ENCODE data around the gene FLYWCH2. TPM values are rescaled to one million over a fixed set of nuclear protein-coding genes. Genes with fewer than 3 reads are reported as not detected.
"Not testable (repeated sequence)": the region's sequence is repeated elsewhere in the genome, so short reads cannot be mapped to it uniquely, and the experiment has no call there.

The FLYWCH2 gene
- total RNA-seq, 1 donor from 2014 or later: 27.9 TPM

DNA sequence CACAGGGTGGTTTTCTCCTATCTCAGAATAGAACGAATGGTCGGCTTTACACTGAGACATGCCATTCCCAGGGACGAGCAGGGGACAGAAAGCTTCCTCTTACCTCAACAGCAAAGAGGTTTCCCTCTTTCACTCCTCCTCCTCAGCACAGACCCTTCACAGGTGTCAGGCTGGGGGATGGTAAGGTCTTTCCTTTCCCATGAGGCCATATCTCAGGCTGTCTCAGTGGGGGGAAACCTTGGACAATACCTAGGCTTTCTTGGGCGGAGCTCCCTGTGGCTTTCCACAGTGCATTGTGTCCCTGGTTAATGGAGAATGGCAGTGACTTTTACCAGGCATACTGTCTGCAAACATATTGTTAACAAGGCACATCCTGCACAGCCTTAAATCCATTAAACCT is 45.1 kb downstream of the FLYWCH2 start:
- ATAC-seq (ENCODE audit: poor library complexity); intact Hi-C loops (cut with DNase I); DNase-seq: not testable (repeated sequence)

DNA sequence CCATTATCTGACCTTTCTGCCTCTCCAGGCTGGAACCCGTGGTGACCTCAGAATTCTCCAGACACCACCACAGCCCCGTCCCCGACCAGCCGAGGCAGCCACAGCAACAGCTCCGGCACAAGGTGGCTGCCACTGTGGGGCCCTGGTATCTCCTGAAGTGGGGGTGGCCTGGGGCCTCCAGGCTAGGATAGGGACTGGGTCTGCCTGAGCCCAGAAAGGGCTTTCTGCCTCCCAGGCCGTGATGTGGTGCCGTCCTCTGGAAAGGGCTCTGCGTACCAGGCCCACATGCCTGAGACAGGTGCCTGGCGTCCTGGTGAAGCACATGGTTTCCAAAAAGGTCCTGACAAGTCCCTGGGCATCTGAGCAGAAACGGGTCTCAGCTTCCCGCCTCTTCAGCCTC is 45.8 kb downstream of the FLYWCH2 start:
- no peak for DNase-seq
- no peak for ATAC-seq (ENCODE audit: poor library complexity)
- intact Hi-C loops (cut with DNase I): no loop called here

DNA sequence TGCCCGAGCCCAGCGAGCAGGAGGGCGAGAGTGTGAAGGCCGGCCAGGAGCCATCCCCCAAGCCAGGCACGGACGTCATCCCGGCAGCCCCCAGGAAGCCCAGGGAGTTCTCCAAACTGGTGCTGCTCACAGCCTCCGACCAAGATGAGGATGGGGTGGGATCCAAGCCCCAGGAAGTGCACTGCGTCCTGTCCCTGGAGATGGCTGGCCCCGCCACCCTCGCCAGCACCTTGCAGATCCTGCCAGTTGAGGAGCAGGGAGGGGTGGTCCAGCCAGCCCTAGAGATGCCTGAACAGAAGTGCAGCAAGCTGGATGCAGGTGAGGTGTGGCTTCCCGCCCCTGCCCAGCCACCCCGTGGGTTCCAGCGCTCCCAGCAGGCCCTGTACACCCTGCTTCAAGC is 46.7 kb downstream of the FLYWCH2 start:
- ATAC-seq (ENCODE audit: poor library complexity) (no peak), DNase-seq (no peak)
- intact Hi-C loops (cut with DNase I): no loop called here

DNA sequence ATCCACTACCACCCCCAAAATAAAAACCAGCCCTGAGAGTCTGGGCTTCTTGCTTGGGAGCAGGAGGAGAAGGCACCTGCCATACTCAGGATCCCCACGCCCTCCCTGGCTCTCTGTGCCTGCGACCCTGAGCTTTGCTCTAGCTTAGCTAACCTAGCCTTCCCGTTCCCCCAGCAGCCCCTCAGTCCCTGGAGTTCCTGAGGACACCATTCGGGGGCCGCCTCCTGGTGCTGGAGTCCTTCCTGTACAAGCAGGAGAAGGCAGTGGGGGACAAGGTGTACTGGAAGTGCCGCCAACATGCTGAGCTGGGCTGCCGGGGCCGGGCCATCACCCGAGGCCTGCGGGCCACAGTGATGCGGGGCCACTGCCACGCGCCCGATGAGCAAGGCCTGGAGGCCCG is 47.2 kb downstream of the FLYWCH2 start:
- intact Hi-C loops (cut with DNase I): no loop called here
- ATAC-seq (ENCODE audit: poor library complexity) (no peak), DNase-seq (no peak)

DNA sequence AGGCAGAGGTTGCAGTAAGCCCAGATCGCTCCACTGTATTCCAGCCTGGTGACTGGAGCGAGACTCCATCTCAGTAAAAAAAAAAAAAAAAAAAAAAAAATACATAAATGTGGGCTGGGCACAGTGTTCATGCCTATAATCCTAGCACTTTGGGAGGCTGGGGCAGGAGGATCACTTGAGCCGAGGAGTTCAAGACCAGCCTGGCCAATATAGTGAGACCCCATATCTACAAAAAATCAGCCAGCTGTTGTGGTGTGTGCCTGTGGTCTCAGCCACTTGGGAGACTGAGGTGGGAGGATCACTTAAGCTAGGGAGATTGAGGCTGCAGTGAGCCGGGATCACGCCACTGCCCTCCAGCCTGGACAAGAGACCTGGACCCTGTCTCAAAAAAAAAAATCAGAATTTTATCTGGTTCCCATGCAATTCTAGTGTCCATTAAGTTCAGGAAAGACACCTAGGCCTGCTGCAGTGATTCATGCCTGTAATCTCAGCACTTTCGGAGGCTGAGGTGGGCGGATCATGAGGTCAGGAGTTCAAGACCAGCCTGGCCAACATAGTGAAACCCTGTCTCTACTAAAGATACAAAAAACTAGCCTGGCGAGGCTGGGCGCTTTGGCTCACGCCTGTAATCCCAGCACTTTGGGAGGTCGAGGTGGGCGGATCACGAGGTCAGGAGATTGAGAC is 48.4 kb downstream of the FLYWCH2 start:
- intact Hi-C loops (cut with DNase I); DNase-seq; ATAC-seq (ENCODE audit: poor library complexity): not testable (repeated sequence)

DNA sequence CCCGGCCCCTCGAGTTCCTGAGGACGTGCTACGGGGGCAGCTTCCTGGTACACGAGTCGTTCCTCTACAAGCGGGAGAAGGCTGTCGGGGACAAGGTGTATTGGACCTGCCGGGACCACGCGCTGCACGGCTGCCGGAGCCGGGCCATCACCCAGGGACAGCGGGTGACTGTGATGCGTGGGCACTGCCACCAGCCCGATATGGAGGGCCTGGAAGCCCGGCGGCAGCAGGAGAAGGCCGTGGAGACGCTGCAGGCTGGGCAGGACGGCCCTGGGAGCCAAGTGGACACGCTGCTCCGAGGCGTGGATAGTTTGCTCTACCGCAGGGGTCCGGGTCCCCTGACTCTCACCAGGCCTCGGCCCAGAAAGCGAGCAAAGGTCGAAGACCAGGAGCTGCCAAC is 50.1 kb downstream of the FLYWCH2 start:
- DNase-seq (no peak), ATAC-seq (ENCODE audit: poor library complexity) (no peak)
- intact Hi-C loops (cut with DNase I): no loop called here

DNA sequence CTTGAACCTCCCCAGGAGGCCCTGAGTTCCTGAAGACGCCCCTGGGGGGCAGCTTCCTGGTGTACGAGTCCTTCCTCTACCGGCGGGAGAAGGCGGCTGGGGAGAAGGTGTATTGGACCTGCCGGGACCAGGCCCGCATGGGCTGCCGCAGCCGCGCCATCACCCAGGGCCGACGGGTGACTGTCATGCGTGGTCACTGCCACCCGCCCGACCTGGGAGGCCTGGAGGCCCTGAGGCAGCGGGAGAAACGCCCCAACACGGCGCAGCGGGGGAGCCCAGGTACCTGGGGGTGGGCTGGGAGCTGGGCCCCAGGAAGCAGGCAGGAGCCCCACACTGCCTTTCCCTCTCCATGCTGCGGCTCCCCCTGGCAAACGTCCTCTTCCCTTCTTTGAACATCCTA is 50.7 kb downstream of the FLYWCH2 start:
- no peak for DNase-seq
- intact Hi-C loops (cut with DNase I): no loop called here
- no peak for ATAC-seq (ENCODE audit: poor library complexity)

DNA sequence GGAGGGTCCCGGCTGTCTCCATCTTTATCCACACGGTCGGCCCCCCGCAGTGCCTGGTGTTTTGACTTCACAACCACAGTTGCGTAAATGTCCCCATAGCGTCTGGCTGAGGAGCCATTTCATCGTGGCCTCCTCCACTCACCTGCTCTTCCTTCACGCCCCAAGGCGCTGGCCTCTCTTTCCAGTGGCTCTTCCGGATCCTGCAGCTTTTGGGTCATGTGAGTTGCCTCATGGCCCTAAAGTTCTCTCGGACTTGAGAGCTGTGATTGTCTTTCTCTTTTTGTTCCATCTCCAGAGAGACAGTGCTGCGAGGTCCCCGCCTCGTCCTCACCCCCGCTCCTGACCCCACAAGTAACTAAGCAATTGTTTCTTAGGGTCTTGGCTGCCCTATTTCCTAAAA is 51.4 kb downstream of the FLYWCH2 start:
- DNase-seq (no peak), ATAC-seq (ENCODE audit: poor library complexity) (no peak)
- intact Hi-C loops (cut with DNase I): no loop called here

DNA sequence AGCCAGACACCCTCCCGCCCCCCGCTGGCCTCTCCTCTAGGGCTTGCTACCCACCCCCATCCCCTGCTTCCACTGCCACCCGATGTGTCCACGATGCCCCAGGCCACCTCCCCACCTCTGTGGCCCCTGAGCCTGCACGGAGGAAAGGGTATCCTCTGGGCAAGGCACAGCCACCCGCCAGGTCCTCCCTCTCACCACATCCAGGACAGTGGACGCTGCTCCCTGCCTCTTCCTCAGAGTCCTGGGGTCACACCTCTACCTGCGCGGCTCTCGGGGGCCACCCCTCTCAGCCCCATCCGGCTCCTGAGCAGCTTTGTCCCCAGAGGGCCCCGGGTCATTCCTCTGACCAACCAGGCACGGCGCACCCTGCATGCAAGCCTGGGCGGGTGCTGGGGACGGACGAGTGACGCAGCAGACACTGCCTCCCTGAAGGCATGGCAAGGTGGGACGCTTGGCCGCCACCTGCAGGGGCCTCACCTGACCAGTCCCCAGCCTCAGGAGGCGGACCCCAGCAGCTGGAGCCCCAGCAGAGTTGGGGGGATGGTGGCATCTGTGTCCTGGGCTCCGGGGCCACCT is 53.5 kb downstream of the FLYWCH2 start:
- no peak for ATAC-seq (ENCODE audit: poor library complexity)
- intact Hi-C loops (cut with DNase I): no loop called here
- no peak for DNase-seq

DNA sequence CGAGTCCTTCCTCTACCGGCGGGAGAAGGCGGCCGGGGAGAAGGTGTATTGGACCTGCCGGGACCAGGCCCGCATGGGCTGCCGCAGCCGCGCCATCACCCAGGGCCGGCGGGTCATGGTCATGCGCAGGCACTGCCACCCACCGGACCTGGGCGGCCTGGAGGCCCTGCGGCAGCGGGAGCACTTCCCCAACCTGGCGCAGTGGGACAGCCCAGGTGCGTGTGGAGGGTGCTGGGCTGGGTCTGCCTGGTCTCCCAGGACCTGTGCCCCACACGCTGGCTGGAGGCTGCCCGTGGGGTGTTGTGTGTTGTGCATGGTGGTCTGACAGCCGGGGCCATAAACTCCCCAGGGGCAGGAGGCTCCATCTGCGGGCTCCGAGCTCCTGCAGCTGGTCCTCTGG is 54.2 kb downstream of the FLYWCH2 start:
- intact Hi-C loops (cut with DNase I): no loop called here
- ATAC-seq (ENCODE audit: poor library complexity) (no peak), DNase-seq (no peak)

DNA sequence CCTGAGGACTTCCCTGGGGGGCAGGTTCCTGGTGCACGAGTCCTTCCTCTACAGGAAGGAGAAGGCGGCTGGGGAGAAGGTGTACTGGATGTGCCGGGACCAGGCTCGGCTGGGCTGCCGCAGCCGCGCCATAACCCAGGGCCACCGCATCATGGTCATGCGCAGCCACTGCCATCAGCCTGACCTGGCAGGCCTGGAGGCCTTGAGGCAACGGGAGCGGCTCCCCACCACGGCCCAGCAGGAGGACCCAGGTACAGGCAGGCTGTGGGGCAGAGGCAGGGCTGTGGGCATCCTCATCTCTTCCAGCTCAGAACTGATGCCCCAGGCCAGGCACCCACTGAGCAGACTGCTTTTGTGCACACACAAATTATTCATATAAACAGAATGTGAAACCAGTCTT is 55.2 kb downstream of the FLYWCH2 start:
- intact Hi-C loops (cut with DNase I): no loop called here
- ATAC-seq (ENCODE audit: poor library complexity) (no peak), DNase-seq (no peak)

DNA sequence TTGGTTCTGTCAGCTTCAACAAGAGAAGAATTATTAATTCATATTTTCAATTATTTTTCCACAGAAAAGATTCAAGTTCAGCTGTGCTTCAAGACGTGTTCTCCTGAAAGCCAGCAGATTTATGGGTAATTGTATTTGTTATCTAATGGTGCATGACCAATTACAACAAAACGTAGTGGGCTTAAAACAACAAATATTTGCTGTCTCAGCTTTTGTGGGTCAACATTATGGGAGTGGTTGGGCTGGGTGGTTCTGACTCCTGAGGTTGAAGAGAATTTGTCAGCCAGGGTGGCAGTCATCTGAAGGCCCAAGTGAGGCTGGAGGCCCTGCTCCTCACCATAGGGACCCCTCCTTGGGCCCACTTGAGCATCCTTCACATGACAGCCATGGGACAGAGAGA is 57.0 kb downstream of the FLYWCH2 start:
- DNase-seq (no peak), ATAC-seq (ENCODE audit: poor library complexity) (no peak)
- intact Hi-C loops (cut with DNase I): no loop called here

DNA sequence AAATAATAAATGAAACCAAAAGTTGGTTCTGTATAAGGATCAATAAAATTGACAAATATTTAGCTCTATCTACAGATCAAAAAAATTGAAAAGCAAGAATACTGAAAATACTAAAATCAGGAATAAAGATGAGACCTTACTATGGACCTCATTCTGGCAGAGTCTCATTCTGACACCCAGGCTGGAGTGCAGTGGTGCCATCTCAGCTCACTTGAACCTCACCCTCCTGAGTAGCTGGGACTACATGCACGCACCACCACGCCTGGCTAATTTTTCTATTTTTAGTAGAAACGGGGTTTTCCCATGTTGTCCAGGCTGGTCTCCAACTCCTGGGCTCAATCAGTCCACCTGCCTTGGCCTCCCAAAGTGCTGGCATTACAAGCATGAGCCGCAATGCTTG is 59.0 kb downstream of the FLYWCH2 start:
- intact Hi-C loops (cut with DNase I): no loop called here
- DNase-seq (no peak), ATAC-seq (ENCODE audit: poor library complexity) (no peak)

DNA sequence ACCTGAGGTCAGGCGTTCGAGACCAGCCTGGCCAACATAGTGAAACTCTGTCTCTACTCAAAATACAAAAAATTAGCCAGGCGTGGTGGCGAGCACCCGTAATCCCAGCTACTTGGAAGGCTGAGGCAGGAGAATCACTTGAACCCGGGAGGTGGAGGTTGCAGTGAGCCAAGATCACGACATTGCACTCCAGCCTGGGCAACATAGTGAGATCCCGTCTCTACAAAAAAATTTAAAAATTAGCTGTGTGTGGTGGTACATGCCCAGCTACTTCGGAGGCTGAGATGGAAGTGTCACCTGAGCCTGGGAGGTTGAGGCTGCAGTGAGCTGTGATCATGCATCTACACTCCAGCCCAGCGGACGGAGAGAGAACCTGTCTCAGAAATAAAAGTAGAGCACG is 60.7 kb downstream of the FLYWCH2 start:
- ATAC-seq (ENCODE audit: poor library complexity); DNase-seq; intact Hi-C loops (cut with DNase I): not testable (repeated sequence)

DNA sequence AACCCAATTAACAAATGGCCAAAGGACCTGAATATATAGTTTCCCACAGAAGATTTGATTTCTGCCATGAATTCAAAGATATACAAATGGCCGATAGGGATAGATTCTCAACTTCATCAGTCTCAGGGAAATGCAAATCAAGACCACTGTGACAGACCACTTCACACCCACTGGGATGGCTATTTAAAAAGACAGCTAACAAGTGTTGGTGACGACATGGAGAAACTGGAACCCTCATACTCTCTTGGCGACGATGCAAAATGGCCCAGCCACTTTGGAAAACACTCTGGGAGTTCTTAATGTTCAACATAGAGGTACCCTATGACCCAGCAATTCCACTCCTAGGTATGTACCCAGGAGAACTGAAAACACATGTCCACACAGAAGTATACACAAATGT is 63.6 kb downstream of the FLYWCH2 start:
- ATAC-seq (ENCODE audit: poor library complexity): no peak
- intact Hi-C loops (cut with DNase I): no loop called here
- DNase-seq: no peak

Other genes starting within 250 kb of the FLYWCH2 start
- 9.8 TPM for gene KCTD5, start 200.7 kb upstream of the FLYWCH2 start, total RNA-seq
- gene PRSS27, start 163.0 kb upstream of the FLYWCH2 start, total RNA-seq: 0.30 TPM
- gene SRRM2, start 130.6 kb upstream of the FLYWCH2 start, total RNA-seq: 243 TPM
- gene ELOB, start 105.9 kb upstream of the FLYWCH2 start, total RNA-seq: 299 TPM
- not detected for gene PRSS33, start 95.7 kb upstream of the FLYWCH2 start, total RNA-seq
- gene PRSS41, start 84.7 kb upstream of the FLYWCH2 start, total RNA-seq: not detected
- not detected for gene PRSS21, start 66.0 kb upstream of the FLYWCH2 start, total RNA-seq
- not detected for gene ZG16B, start 52.9 kb upstream of the FLYWCH2 start, total RNA-seq
- gene PRSS22, start 25.0 kb upstream of the FLYWCH2 start, total RNA-seq: not detected
- gene FLYWCH1, start 28.7 kb downstream of the FLYWCH2 start, total RNA-seq: 36.8 TPM
- gene KREMEN2, start 81.1 kb downstream of the FLYWCH2 start, total RNA-seq: not detected
- 7.7 TPM for gene PAQR4, start 86.1 kb downstream of the FLYWCH2 start, total RNA-seq
- gene PKMYT1, start 97.2 kb downstream of the FLYWCH2 start, total RNA-seq: 1.1 TPM
- gene CLDN9, start 129.7 kb downstream of the FLYWCH2 start, total RNA-seq: 0.73 TPM
- gene CLDN6, start 135.0 kb downstream of the FLYWCH2 start, total RNA-seq: not detected
- 29.4 TPM for gene TNFRSF12A, start 137.2 kb downstream of the FLYWCH2 start, total RNA-seq
- 53.5 TPM for gene HCFC1R1, start 140.7 kb downstream of the FLYWCH2 start, total RNA-seq
- gene THOC6, start 140.8 kb downstream of the FLYWCH2 start, total RNA-seq: 11.0 TPM
- gene BICDL2, start 153.7 kb downstream of the FLYWCH2 start, total RNA-seq: not detected
- gene MMP25, start 163.3 kb downstream of the FLYWCH2 start, total RNA-seq: 1.3 TPM
- 42.6 TPM for gene IL32, start 182.4 kb downstream of the FLYWCH2 start, total RNA-seq
- gene ZSCAN10, start 216.1 kb downstream of the FLYWCH2 start, total RNA-seq: not detected
- 6.9 TPM for gene ZNF205, start 229.4 kb downstream of the FLYWCH2 start, total RNA-seq